ENCODE results near the gene ENO1.

Gene ENO1

DNA sequence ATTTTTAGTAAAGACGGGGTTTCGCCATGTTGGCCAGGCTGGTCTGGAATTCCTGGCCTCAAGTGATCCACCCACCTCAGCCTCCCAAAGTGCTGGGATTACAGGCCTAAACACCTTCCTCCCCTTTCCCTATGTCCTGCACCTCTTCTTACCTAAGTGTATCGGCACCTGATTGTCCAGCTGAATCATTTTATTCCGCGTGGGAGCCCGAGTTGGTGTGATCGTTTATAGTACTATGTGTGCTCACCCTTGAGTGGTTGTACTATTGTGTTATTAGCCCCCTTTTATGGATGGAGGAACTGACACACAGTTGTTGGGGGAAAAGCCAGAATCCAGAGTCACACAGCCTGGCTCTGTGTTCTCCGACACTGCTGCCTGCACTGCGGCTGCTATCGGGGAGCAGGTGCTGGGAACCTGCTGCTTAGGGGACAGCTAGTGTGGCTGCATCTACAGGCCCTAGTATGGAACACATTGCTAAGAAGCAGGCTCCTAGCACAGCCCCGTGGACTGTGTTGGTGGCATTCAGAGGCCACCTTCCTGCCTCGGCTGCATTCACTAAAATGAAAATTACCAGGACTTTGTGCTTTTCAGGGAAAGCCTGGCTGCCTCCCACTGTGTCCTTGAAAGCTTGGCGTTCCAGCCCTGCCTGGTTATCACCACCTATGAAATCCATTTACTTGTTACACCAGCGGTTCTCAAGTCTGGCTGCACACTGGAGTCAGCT, 21.6 kb downstream of the ENO1 start:
- FAIRE-seq (no peak), DNase-seq (ENCODE audit: insufficient read length) (no peak)
- TF ChIP-seq POLR2AphosphoS5 (IDR thresholded peaks at IDR 0.05; ENCODE audit: low read depth, low read length) (peak; percentile 37; the same call in 1 of the 2 replicates), POLR2A (IDR thresholded peaks at IDR 0.05; ENCODE audit: low read depth, low read length) (peak; percentile 59), TAF1 (IDR thresholded peaks at IDR 0.05; ENCODE audit: borderline replicate concordance, low read depth, low read length) (no peak)

DNA sequence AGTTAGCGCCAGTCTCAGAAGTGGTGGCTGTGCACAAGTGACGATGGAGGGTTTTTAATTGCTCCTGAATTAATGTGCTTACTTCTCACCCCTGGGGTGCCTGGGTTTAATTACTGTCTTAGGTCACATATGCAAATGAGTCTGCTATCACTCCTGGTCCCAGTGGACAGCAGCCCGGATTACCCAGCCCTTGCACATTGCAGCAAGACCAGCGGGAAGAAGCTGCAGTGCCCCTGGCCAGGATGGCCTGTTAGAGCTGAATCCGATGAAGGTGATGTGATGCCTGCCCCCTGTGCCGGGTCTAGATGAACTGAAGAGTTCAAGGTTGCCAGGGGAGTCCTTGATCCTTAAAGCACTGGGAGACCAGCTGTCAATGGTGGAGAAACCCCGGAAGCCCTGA, 24.2 kb downstream of the ENO1 start:
- no peak for FAIRE-seq
- DNase-seq (ENCODE audit: insufficient read length), result no peak
- TF ChIP-seq TAF1 (IDR thresholded peaks at IDR 0.05; ENCODE audit: borderline replicate concordance, low read depth, low read length), result no peak
- TF ChIP-seq POLR2AphosphoS5 (IDR thresholded peaks at IDR 0.05; ENCODE audit: low read depth, low read length), result no peak
- no peak for TF ChIP-seq POLR2A (IDR thresholded peaks at IDR 0.05; ENCODE audit: low read depth, low read length)

DNA sequence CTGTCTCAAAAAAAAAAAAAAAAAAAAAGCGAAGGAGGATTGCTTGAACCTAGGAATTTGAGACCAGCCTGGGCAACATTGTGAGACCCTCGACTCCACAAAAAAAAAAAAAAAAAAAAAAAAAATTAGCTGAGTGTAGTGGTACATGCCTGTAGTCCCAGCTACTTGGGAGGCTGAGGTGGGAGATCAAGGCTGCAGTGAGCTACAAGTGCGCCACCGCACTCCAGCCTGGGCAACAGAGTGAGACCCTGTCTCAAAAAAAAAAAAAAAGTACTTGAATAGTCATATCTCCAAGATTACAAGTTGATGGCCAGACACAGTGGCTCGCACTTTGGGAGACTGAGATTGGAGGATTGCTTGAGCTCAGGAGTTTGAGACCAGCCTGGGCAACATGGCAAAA, 27.4 kb downstream of the ENO1 start:
- TF ChIP-seq POLR2AphosphoS5 (IDR thresholded peaks at IDR 0.05; ENCODE audit: low read depth, low read length) (no peak), POLR2A (IDR thresholded peaks at IDR 0.05; ENCODE audit: low read depth, low read length) (no peak), TAF1 (IDR thresholded peaks at IDR 0.05; ENCODE audit: borderline replicate concordance, low read depth, low read length) (no peak)
- no peak for FAIRE-seq

DNA sequence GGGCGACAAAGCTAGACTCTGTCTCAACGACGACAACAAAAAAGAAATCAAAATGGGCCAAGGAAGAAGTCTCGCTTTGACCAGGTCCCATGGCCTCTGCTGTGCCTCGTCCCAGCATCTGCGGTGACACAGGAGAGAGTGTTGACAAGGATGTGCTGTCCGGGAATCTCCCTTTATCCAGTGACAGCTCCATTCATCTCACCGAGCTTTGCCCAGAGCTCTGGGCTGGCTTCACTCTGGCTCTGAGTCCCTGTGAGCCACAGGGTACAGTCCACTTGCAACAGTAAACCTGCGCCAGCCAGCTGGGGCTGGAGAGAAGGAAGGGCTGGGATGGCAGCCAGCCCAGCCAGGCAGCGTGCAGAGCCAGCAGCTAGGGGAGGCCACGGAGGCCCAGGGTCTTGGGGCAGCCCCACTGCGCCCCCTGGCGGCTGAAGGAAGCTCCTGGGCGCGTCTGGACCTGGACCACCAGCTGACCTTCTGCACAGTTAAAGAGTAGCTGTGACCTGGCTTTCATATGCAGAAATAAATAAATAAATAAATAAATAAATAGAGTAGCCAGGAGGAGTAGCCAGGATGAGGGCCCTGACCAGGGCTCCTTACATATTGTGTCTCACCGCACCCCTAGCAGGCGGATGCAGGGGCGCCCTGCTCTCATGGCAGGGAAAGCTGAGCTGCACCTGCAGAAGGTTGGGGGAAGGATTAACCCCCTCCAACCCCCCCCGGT, 29.7 kb downstream of the ENO1 start:
- FAIRE-seq (peak; percentile 76), DNase-seq (ENCODE audit: insufficient read length) (peak; percentile 88)
- TF ChIP-seq TAF1 (IDR thresholded peaks at IDR 0.05; ENCODE audit: borderline replicate concordance, low read depth, low read length), result no peak
- TF ChIP-seq POLR2AphosphoS5 (IDR thresholded peaks at IDR 0.05; ENCODE audit: low read depth, low read length), result no peak
- TF ChIP-seq POLR2A (IDR thresholded peaks at IDR 0.05; ENCODE audit: low read depth, low read length), result no peak

More for the DNA sequence above, 27.4 kb downstream of the ENO1 start:
- DNase-seq (ENCODE audit: insufficient read length), result no peak

DNA sequence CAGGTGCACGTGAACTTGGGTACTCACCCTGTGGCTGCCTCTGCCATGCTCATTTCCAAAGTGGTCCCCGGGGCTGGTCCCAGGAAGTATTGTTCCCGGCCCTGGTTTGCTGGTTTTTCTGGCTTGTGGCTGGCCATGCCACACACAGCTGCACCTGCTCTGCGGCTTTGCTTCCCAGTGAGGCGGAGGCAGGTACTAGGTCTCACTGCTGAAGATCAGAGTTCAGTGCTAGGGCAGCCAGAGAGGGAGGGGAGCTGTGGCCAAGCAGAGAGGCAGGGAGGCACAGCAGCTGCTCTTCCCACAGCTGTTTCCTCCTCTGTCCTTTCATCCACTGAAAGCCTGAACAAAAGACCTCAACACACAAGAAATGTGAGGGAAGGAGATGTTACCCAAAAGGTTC, 30.5 kb downstream of the ENO1 start:
- FAIRE-seq (no peak), DNase-seq (ENCODE audit: insufficient read length) (no peak)
- TF ChIP-seq POLR2A (IDR thresholded peaks at IDR 0.05; ENCODE audit: low read depth, low read length) (no peak), TAF1 (IDR thresholded peaks at IDR 0.05; ENCODE audit: borderline replicate concordance, low read depth, low read length) (no peak)

DNA sequence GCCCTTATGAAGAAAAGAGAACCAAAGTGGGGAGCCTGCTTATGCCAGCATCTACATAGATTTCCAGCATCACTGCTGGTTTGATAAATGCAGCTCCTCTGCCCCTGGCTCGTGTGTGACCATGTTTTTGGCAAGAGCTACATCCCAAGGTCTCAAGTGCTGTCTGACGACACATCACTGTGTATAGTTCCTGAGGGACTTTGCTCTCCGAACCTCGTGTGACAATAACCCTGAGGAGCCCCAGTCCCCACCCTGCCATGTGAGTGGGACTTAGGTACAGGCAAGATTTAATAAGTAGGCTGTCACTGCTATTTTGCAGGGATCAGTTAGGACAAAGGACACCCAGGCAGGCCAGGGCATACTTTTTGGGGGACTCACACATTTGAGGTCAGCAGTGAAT, 32.2 kb downstream of the ENO1 start:
- TF ChIP-seq POLR2AphosphoS5 (IDR thresholded peaks at IDR 0.05; ENCODE audit: low read depth, low read length), result no peak
- no peak for TF ChIP-seq TAF1 (IDR thresholded peaks at IDR 0.05; ENCODE audit: borderline replicate concordance, low read depth, low read length)
- no peak for TF ChIP-seq POLR2A (IDR thresholded peaks at IDR 0.05; ENCODE audit: low read depth, low read length)
- no peak for FAIRE-seq

DNA sequence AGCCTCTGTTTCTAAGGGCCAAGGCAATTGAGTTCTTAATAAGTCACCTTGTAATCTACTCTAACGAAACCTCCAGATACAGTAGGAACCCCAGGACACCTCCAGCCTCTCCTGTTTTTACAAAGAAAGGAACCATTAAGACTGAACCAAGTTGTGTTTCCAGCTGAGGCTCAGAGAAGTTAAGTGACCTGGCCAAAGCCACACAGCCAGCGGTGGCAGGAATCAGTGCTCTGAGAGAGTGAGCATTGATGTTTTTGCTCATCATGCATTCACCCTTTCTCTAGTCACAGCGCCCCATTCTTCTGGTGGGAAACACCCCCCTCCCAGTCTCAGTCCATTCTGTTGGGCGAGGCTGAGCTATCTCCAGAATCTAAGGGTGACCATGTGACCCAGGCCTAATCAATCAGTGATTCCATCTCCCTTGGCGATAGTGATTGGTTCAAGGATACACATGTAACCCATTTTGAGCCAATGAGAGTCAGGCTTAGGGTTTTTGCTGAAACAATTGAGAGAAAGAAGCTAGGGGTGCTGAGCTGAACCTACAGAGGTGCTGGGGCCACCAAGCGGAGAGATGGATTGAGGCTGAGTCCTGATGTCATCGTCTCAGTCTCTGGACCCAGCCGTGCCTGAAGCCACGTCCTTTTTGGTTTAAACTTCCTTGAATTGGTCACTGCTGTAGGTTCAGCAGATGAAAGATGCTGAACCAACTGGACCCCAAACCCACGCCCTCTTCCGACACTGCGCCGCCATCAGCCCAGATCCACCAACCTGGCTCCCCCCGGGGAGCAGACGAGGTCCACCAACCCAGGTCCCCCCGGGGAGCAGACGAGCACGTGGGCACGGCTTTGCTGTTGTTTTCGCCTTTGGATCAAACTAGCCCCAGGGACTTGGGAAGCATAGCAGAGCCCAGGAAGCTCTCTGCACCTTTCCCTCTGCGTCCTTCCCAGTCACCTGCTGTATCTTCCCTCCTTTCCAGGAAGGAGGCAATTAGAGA, 33.1 kb downstream of the ENO1 start:
- TF ChIP-seq POLR2AphosphoS5 (IDR thresholded peaks at IDR 0.05; ENCODE audit: low read depth, low read length) (no peak), TAF1 (IDR thresholded peaks at IDR 0.05; ENCODE audit: borderline replicate concordance, low read depth, low read length) (no peak)
- no peak for DNase-seq (ENCODE audit: insufficient read length)
- no peak for FAIRE-seq

More for the DNA sequence above, 32.2 kb downstream of the ENO1 start:
- DNase-seq (ENCODE audit: insufficient read length), result no peak

DNA sequence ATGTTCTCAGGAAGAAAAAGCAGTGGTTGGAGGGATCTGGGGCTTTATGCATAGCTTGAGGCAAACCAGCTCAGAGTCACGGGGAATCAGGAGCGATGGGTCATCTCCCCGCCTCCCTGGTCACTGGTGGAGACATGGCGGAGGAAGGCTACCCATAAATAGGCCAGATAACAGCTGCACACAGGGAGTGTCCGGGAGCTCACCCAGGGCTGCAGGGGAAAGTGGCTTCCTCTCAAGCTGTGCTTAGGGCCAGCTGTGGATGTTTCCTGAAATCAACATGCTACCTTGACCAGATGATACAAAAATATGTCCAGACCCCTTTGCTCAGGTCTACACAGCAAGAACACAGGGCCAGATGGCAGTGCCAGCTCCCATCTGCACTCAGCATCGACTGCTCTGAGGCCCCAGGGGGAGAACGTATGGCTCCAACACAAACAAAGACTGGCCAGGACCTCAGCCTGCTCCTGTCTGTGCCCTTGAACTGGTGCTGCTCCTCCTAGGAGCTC, 33.9 kb downstream of the ENO1 start:
- FAIRE-seq (no peak), DNase-seq (ENCODE audit: insufficient read length) (no peak)
- no peak for TF ChIP-seq TAF1 (IDR thresholded peaks at IDR 0.05; ENCODE audit: borderline replicate concordance, low read depth, low read length)
- no peak for TF ChIP-seq POLR2AphosphoS5 (IDR thresholded peaks at IDR 0.05; ENCODE audit: low read depth, low read length)

DNA sequence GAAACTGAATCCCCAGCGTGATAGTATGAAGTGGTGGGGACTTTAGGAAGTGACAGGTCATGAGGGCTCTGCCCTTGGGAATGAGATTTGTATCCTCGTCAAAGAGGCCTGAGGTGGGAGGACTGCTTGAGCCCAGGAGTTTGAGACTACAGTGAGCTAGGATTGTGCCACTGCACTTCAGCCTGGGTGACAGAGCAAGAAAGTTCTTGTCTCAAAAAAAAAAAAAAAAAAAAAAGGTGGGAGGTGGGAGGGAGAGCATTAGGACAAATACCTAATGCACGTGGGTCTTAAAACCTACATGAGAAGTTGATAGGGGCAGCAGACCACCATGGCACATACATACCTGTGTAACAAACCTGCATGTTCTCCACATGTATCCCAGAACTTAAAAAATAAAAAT, 37.1 kb downstream of the ENO1 start:
- FAIRE-seq (no peak), DNase-seq (ENCODE audit: insufficient read length) (no peak)
- no peak for TF ChIP-seq TAF1 (IDR thresholded peaks at IDR 0.05; ENCODE audit: borderline replicate concordance, low read depth, low read length)
- TF ChIP-seq POLR2A (IDR thresholded peaks at IDR 0.05; ENCODE audit: low read depth, low read length), result no peak
- TF ChIP-seq POLR2AphosphoS5 (IDR thresholded peaks at IDR 0.05; ENCODE audit: low read depth, low read length), result no peak

DNA sequence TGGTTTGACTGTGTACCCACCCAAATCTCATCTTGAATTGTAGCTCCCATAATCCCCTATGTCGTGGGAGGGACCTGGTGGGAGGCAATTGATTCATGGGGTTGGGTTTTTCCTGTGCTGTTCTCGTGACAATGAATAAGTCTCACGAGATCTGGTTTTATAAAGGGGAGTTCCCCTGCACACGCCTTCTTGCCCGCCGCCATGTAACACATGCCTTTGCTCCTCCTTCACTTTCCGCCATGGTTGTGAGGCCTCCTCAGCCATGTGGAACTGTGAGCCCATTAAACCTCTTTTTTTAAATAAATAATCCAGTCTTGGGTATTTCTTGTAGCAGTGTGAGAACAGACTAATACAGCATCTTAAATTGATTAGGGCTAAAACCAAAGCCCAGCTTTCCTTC, 38.5 kb downstream of the ENO1 start:
- FAIRE-seq (no peak), DNase-seq (ENCODE audit: insufficient read length) (no peak)
- no peak for TF ChIP-seq POLR2A (IDR thresholded peaks at IDR 0.05; ENCODE audit: low read depth, low read length)
- TF ChIP-seq POLR2AphosphoS5 (IDR thresholded peaks at IDR 0.05; ENCODE audit: low read depth, low read length), result no peak
- TF ChIP-seq TAF1 (IDR thresholded peaks at IDR 0.05; ENCODE audit: borderline replicate concordance, low read depth, low read length), result no peak
